GM12878 (cell line): ENCODE measurements around the gene MEI1.

Source experiments
- EZH2 ChIP-seq: IDR thresholded peaks from 2 replicates; pipeline ENCODE4 v1.6.1; 2012; ENCODE audit warnings: low read depth, mild to moderate bottlenecking, control low read depth, inconsistent platforms, low read length, borderline replicate concordance; ENCODE audit not compliant: control insufficient read depth
- GATAD2B ChIP-seq: fragments of 450-650 bp; conservative IDR thresholded peaks from 2 replicates; pipeline ENCODE4 v1.6.1; 2017; ENCODE audit warnings: low read depth, mild to moderate bottlenecking, moderate library complexity
- POLR2A ChIP-seq: IDR thresholded peaks from 2 replicates; pipeline ENCODE4 v1.6.1; 2011; ENCODE audit warnings: low read depth, mild to moderate bottlenecking, low read length
- YY1 ChIP-seq: IDR thresholded peaks from 2 replicates; pipeline ENCODE4 v1.6.1; 2011; ENCODE audit warnings: low read depth, mild to moderate bottlenecking, low read length
- ZNF384 ChIP-seq: IDR thresholded peaks from 2 replicates; pipeline ENCODE4 v1.6.1; 2012; ENCODE audit warnings: low read depth, mild to moderate bottlenecking, low read length, improper control_type of control experiment, borderline replicate concordance
- TF ChIP-seq, protein P1 (sequence below): IDR thresholded peaks from 2 replicates; pipeline ENCODE4 v1.6.1; 2011; ENCODE audit warnings: borderline replicate concordance, low read depth, mild to moderate bottlenecking, moderate library complexity, mixed read lengths, low read length; ENCODE audit not compliant: insufficient read depth; ENCODE audit errors: extremely low read length
- TF ChIP-seq, protein P2 (sequence below), 3 experiments: IDR thresholded peaks in 2 of 3; conservative IDR thresholded peaks in 1 of 3; 2 replicates each; pipeline ENCODE4 v1.5.1; 2011; ENCODE audit warnings: low read depth in 3 of 3, low read length in 3 of 3, mild to moderate bottlenecking in 3 of 3, control low read depth in 2 of 3, moderate library complexity in 2 of 3, inconsistent platforms in 1 of 3, mixed read lengths in 1 of 3; ENCODE audit not compliant: control insufficient read depth in 2 of 3, insufficient read depth in 1 of 3; ENCODE audit errors: extremely low read depth in 1 of 3
- TF ChIP-seq, protein P3 (sequence below): fragments of 450-650 bp; conservative IDR thresholded peaks from 2 replicates; pipeline ENCODE4 v1.6.1; 2017; ENCODE audit warnings: mild to moderate bottlenecking, moderate library complexity

DNA sequence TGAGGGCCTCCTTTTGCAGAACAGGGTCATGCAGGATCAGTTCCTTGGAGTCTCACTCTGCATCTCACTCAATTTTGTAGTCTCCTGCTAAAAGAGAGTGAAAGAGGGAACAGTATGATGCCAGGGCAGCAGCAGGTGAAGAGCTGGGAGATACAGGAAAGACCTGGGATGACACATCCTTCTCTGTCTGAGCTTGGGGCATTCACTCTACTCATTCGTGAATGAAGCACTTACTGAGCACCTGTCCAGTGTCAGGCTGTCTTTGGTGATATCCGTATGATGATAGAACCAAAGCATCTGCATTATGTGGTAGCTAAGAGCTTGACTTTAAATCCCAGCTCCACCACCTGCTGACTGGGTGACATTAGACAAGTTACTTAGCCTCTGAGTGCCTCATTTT, 148.0 kb downstream of the MEI1 start:
- TF ChIP-seq, protein P1, sequence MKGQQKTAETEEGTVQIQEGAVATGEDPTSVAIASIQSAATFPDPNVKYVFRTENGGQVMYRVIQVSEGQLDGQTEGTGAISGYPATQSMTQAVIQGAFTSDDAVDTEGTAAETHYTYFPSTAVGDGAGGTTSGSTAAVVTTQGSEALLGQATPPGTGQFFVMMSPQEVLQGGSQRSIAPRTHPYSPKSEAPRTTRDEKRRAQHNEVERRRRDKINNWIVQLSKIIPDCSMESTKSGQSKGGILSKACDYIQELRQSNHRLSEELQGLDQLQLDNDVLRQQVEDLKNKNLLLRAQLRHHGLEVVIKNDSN: no peak
- TF ChIP-seq GATAD2B: no peak
- no peak for TF ChIP-seq POLR2A
- TF ChIP-seq, protein P2, sequence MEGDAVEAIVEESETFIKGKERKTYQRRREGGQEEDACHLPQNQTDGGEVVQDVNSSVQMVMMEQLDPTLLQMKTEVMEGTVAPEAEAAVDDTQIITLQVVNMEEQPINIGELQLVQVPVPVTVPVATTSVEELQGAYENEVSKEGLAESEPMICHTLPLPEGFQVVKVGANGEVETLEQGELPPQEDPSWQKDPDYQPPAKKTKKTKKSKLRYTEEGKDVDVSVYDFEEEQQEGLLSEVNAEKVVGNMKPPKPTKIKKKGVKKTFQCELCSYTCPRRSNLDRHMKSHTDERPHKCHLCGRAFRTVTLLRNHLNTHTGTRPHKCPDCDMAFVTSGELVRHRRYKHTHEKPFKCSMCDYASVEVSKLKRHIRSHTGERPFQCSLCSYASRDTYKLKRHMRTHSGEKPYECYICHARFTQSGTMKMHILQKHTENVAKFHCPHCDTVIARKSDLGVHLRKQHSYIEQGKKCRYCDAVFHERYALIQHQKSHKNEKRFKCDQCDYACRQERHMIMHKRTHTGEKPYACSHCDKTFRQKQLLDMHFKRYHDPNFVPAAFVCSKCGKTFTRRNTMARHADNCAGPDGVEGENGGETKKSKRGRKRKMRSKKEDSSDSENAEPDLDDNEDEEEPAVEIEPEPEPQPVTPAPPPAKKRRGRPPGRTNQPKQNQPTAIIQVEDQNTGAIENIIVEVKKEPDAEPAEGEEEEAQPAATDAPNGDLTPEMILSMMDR (IDR thresholded peaks at IDR 0.05 in 2 of 3, conservative IDR thresholded peaks at IDR 0.05 in 1 of 3; ENCODE audit: control insufficient read depth in 2 of 3, extremely low read depth in 1 of 3, insufficient read depth in 1 of 3, low read depth in 3 of 3, low read length in 3 of 3): no peak
- TF ChIP-seq ZNF384: no peak
- TF ChIP-seq, protein P3, sequence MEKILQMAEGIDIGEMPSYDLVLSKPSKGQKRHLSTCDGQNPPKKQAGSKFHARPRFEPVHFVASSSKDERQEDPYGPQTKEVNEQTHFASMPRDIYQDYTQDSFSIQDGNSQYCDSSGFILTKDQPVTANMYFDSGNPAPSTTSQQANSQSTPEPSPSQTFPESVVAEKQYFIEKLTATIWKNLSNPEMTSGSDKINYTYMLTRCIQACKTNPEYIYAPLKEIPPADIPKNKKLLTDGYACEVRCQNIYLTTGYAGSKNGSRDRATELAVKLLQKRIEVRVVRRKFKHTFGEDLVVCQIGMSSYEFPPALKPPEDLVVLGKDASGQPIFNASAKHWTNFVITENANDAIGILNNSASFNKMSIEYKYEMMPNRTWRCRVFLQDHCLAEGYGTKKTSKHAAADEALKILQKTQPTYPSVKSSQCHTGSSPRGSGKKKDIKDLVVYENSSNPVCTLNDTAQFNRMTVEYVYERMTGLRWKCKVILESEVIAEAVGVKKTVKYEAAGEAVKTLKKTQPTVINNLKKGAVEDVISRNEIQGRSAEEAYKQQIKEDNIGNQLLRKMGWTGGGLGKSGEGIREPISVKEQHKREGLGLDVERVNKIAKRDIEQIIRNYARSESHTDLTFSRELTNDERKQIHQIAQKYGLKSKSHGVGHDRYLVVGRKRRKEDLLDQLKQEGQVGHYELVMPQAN: no peak
- TF ChIP-seq EZH2: no peak
- no peak for TF ChIP-seq YY1
